Ovary (tissue), 9 donors: ENCODE data around the gene CMIP. TPM values are rescaled to one million over a fixed set of nuclear protein-coding genes. Genes with fewer than 3 reads are reported as not detected.

Experiments used
- DNase-seq, 5 donors: peaks; one replicate each; pipeline ENCODE4 v3.0.0-alpha.2; 2019 to 2020
- H3K27ac ChIP-seq, 2 donors: fragments of 200-600 bp; one replicate each; pipeline versions ENCODE4 v1.5.1 to v1.8.0; 2019 to 2022
- H3K27me3 ChIP-seq: fragments of 200-600 bp; one replicate; pipeline ENCODE4 v1.8.0; 2022
- H3K36me3 ChIP-seq: fragments of 200-600 bp; sonication (generic); one replicate; pipeline ENCODE4 v1.5.1; 2019
- H3K4me1 ChIP-seq: one replicate; pipeline ENCODE4 v1.8.1; 2013; ENCODE audit warnings: mild to moderate bottlenecking, moderate library complexity; ENCODE audit not compliant: insufficient read depth
- H3K4me3 ChIP-seq: fragments of 200-600 bp; sonication (generic); one replicate; pipeline ENCODE4 v1.5.1; 2017
- H3K9me3 ChIP-seq, 2 donors: fragments of 200-600 bp in 1 of 2; sonication (generic) in 1 of 2; one replicate each; pipeline versions ENCODE4 v1.5.1 to v1.8.1; 2013 to 2019; ENCODE audit warnings: mild to moderate bottlenecking in 1 of 2, moderate library complexity in 1 of 2
- EP300 ChIP-seq: sonication (generic); formaldehyde crosslinking; IDR thresholded peaks from one replicate; pipeline ENCODE4 v1.6.1; 2017; ENCODE audit warnings: antibody characterized with exemption
- POLR2A ChIP-seq: fragments of 450-650 bp; IDR thresholded peaks from one replicate; pipeline ENCODE4 v1.6.1; 2017; ENCODE audit warnings: antibody characterized with exemption, mild to moderate bottlenecking, moderate library complexity
- WGBS, 3 donors: extraction: QIAGEN DNeasy Blood & Tissue Kit in 1 of 3; methylation state at CpG; one replicate each; pipeline versions ENCODE4 v1.1.5 to v1.1.7; 2013 to 2017; 5-methylcytosine and 5-hydroxymethylcytosine counted together
- intact Hi-C, 4 donors: fragments of 100-400 bp; cut with DNase I; formaldehyde crosslinking; loops; one replicate each; pipeline versions ENCODE4 v1.11.0 to v1.15.1; 2022 to 2023
- polyA plus RNA-seq, 2 donors: library from polyadenylated mRNA; stranded (reverse); fragments of 200-250 nt in 1 of 2; fragments of 350-450 nt in 1 of 2; fragmentation: Illumina TruSeq in 1 of 2; extraction: RNeasy Lipid Tissue Mini Kit (QIAGEN cat#74804) in 1 of 2; gene quantifications; one replicate each; pipeline ENCODE4 v1.2.3, GENCODE V29; 2013 to 2014
- total RNA-seq, 7 donors: library from RNA; depleted of rRNA in 2 of 7; stranded (reverse); fragments of >200 nt in 2 of 7; fragmentation: NEBNext Ultra II Directional in 3 of 7; extraction: Animal tissue kit (Norgen Biotek cat#: 25700) in 3 of 7; gene quantifications; one replicate each; pipeline versions ENCODE4 v1.1.0 to v1.2.4, GENCODE V29; 2016 to 2023
- TF ChIP-seq, protein P1 (sequence below), 3 donors: fragments of 450-650 bp in 2 of 3; fragments of 200-600 bp in 1 of 3; IDR thresholded peaks; one replicate each; pipeline versions ENCODE4 v1.5.1 to v1.8.0; 2016 to 2022; ENCODE audit warnings: antibody characterized with exemption in 3 of 3, mild to moderate bottlenecking in 1 of 3
- donor health status: DM: no; HTN: no; CAD: no; lungs with moderate emphysema.
- donor health status: DM: no; HTN: no; CAD: no.
- donor health status: Bipolar disorder and iron deficiency.
- donor health status: DM: yes; HTN: yes; CAD: no.
- donor health status: DM: no; HTN: no; CAD: no.
- donor health status: DM: yes; HTN: yes; CAD: no.

The CMIP gene
- total and polyA plus RNA-seq, 9 donors, result 19.4 to 68.2 (median 38.7) TPM

DNA sequence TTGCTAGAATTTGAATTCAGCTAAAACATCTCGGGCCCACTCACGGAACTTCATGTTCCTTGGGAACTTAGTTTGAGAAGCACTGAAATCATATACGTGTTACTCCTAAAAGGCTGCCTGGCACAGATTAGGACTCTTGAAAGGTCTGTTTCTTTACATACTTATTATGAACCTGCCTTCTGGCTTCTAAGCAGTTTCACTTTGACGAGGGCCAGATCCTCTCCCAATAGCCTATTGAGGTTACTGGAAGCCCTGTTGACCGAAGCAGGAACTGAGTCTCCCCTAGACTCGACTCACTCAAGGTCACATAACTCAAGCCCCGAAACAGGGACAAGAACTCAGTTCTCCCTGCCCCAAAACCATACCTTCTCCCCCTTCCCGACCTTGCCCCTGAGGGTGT lies 212.6 kb downstream of the CMIP start:
- H3K27me3 ChIP-seq, result no peaks in the 10 kb centered on the region
- TF ChIP-seq, protein P1, sequence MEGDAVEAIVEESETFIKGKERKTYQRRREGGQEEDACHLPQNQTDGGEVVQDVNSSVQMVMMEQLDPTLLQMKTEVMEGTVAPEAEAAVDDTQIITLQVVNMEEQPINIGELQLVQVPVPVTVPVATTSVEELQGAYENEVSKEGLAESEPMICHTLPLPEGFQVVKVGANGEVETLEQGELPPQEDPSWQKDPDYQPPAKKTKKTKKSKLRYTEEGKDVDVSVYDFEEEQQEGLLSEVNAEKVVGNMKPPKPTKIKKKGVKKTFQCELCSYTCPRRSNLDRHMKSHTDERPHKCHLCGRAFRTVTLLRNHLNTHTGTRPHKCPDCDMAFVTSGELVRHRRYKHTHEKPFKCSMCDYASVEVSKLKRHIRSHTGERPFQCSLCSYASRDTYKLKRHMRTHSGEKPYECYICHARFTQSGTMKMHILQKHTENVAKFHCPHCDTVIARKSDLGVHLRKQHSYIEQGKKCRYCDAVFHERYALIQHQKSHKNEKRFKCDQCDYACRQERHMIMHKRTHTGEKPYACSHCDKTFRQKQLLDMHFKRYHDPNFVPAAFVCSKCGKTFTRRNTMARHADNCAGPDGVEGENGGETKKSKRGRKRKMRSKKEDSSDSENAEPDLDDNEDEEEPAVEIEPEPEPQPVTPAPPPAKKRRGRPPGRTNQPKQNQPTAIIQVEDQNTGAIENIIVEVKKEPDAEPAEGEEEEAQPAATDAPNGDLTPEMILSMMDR (IDR thresholded peaks at IDR 0.05), result peak in 1 of 3 donors; percentile 12
- TF ChIP-seq EP300 (no peak), POLR2A (no peak)

DNA sequence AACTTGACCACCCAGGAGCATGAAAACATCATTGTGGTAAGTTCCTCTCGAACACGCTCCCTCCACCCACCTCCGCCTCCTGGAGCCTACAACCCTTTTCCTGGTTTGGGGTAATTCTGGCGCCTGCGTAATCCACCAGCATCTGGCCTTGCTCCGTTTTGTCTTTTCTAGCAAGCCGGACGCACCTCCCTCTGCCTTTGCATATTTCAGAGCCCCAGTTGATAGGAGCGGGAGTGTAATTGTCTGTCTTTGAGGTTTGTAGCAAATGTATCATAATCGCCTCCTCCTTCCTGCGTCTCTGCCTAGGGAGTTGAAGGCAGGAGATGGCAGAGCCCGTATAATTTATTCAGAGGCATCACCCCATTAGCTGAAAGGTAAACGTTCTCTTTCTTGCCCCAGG lies 213.2 kb downstream of the CMIP start:
- 6 to 26% (median 16%) methylated on average over 13 of the region's 13 CpGs for WGBS, 3 donors
- Histone ChIP-seq H3K4me1 (peaks cover 25% of the 10 kb centered on the region), H3K4me3 (no peak overlapping the region), H3K27me3 (no peaks in the 10 kb centered on the region), H3K36me3 (no peaks in the 10 kb centered on the region), H3K9me3 (no peaks in the 10 kb centered on the region), H3K27ac (peak overlapping the region; percentile 36 to 78)
- TF ChIP-seq EP300 (no peak), POLR2A (no peak)
- TF ChIP-seq, protein P1 (IDR thresholded peaks at IDR 0.05), result no peak
- intact Hi-C loops, result loop anchor here in 1 of 4 donors (10.0 kb wide), 1 partner anchor 47 kb away; no protein-coding TSS in a partner anchor
- DNase-seq, result peak; percentile 65 to 79 (median 68)

More for the DNA sequence above, 212.6 kb downstream of the CMIP start:
- WGBS, 3 donors, result 10 to 25% (median 12%) methylated on average over 8 of the region's 8 CpGs
- Histone ChIP-seq H3K9me3 (no peaks in the 10 kb centered on the region), H3K27ac (peak overlapping the region; percentile 36 to 78), H3K4me1 (peaks cover 25% of the 10 kb centered on the region), H3K36me3 (no peaks in the 10 kb centered on the region), H3K4me3 (no peak overlapping the region)
- no peak for DNase-seq
- intact Hi-C loops, result loop anchor here in 1 of 4 donors (10.0 kb wide), 1 partner anchor 48 kb away; no protein-coding TSS in a partner anchor

DNA sequence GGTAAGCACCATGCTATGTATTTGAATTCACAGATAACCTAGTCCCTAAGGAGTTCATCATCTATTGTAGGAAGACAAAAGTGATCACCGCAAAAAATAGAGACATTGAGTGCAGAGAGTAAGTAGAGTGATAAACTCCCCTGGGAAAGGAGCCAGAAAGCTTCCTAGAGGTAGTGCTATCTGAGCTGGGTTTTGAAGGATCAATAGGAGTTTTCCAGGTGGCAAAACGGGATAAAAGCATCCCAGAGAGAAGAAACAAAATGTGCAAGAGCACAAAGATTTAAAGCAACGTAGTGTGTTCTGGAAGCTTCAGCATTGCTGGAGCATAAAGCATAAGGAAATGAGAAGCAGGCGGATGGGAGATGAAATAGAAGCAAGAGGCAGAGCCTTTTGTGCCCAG lies 213.8 kb downstream of the CMIP start:
- Histone ChIP-seq H3K27me3 (no peaks in the 10 kb centered on the region), H3K27ac (no peak overlapping the region), H3K36me3 (no peaks in the 10 kb centered on the region), H3K4me1 (peaks cover 22% of the 10 kb centered on the region), H3K4me3 (no peak overlapping the region), H3K9me3 (no peaks in the 10 kb centered on the region)
- no peak for TF ChIP-seq POLR2A
- TF ChIP-seq EP300, result no peak
- TF ChIP-seq, protein P1 (IDR thresholded peaks at IDR 0.05), result no peak
- no peak for DNase-seq
- WGBS, 3 donors, result 78 to 88% (median 84%) methylated on average over 4 of the region's 4 CpGs
- intact Hi-C loops, result loop anchor here in 1 of 4 donors (10.0 kb wide), 1 partner anchor 46 kb away; no protein-coding TSS in a partner anchor

DNA sequence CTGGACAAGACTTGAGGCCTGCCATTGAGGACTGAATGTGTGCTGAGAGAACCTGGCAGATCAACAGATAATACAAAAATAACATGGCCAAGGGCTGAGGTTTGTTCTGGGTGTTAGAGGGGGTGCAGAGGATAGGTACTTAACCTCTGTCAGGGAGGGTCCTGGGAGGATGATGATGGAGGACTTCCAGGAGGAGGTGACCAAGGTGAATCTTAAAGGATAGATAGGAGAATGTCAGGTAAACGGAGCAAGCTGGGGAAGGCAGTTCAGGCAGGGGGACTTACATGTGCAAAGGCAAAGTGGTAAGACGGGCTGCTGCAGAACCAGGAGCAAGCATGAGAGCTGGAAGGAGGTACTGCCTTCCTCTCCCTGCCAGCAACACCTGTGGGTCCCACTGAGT lies 214.6 kb downstream of the CMIP start:
- H3K27ac ChIP-seq, result no peak overlapping the region
- intact Hi-C loops, result loop anchor here in 1 of 4 donors (10.0 kb wide), 1 partner anchor 46 kb away; no protein-coding TSS in a partner anchor
- H3K9me3 ChIP-seq, result no peaks in the 10 kb centered on the region
- peaks cover 19% of the 10 kb centered on the region for H3K4me1 ChIP-seq
- no peaks in the 10 kb centered on the region for H3K36me3 ChIP-seq
- H3K4me3 ChIP-seq, result no peak overlapping the region
- no peaks in the 10 kb centered on the region for H3K27me3 ChIP-seq
- WGBS, 3 donors, result 97 to 99% (median 99%) methylated on average over 2 of the region's 2 CpGs
- no peak for TF ChIP-seq POLR2A
- no peak for TF ChIP-seq EP300
- TF ChIP-seq, protein P1 (IDR thresholded peaks at IDR 0.05), result no peak
- no peak for DNase-seq
